WTC11 (cell line): Measurements from ENCODE around the gene PAPOLA. TPM values are rescaled to one million over a fixed set of nuclear protein-coding genes. Genes with fewer than 3 reads are reported as not detected.

Source experiments
- ATAC-seq: fragments of 200-7000 bp; cut with Tn5 transposase; 2 replicates; pipeline ENCODE4 v1.10.0; 2021; ENCODE audit warnings: mild to moderate bottlenecking, moderate library complexity
- CTCF ChIA-PET: fragments of 300-600 bp; sonication (Branson Sonifier 250); formaldehyde crosslinking; loops from one replicate; lab custom pipeline; 2021; ENCODE audit warnings: antibody characterized with exemption; lab: Charles Lee
- POLR2A ChIA-PET: fragments of 350-600 bp; sonication (Branson Sonifier 250); formaldehyde crosslinking; loops from one replicate; lab custom pipeline; 2021; ENCODE audit warnings: antibody characterized with exemption; lab: Charles Lee
- DNase-seq: peaks from one replicate; pipeline ENCODE4 v3.0.0; 2021; ENCODE audit warnings: low spot score
- H3K27ac Mint-ChIP-seq: 2 replicates; pipeline ENCODE4 v1.8.0; 2021; ENCODE audit warnings: mixed read lengths
- H3K27me3 Mint-ChIP-seq: 2 replicates; pipeline ENCODE4 v1.8.0; 2021; ENCODE audit warnings: low read depth, mild to moderate bottlenecking, moderate library complexity, mixed read lengths
- H3K36me3 Mint-ChIP-seq: 2 replicates; pipeline ENCODE4 v1.8.0; 2021; ENCODE audit warnings: mixed read lengths
- H3K4me1 Mint-ChIP-seq: 2 replicates; pipeline ENCODE4 v1.8.0; 2022; ENCODE audit warnings: mixed read lengths
- H3K4me3 Mint-ChIP-seq: 2 replicates; pipeline ENCODE4 v1.8.0; 2021; ENCODE audit warnings: mild to moderate bottlenecking, moderate library complexity, mixed read lengths
- H3K9me3 Mint-ChIP-seq: 2 replicates; pipeline ENCODE4 v1.8.0; 2021; ENCODE audit warnings: mixed read lengths
- ATF1 ChIP-seq: sonication (generic); formaldehyde crosslinking; IDR thresholded peaks from 2 replicates; pipeline ENCODE4 v1.8.1; 2023; ENCODE audit warnings: mild to moderate bottlenecking, moderate library complexity, missing genetic modification reagents
- GABPB1 ChIP-seq: sonication (generic); formaldehyde crosslinking; IDR thresholded peaks from 2 replicates; pipeline ENCODE4 v1.8.1; 2023; ENCODE audit warnings: mild to moderate bottlenecking, missing genetic modification reagents
- KAT7 ChIP-seq: sonication (generic); formaldehyde crosslinking; IDR thresholded peaks from 2 replicates; pipeline ENCODE4 v1.8.1; 2023; ENCODE audit warnings: missing genetic modification reagents, mild to moderate bottlenecking, borderline replicate concordance
- MXD4 ChIP-seq: fragments of 250-450 bp; sonication (Bioruptor Pico); IDR thresholded peaks from 2 replicates; pipeline ENCODE4 v1.8.0; 2021; ENCODE audit warnings: mild to moderate bottlenecking, moderate library complexity, borderline replicate concordance
- MYBL2 ChIP-seq: sonication (generic); formaldehyde crosslinking; IDR thresholded peaks from 2 replicates; pipeline ENCODE4 v1.8.1; 2023; ENCODE audit warnings: mild to moderate bottlenecking, moderate library complexity, missing genetic modification reagents
- OVOL2 ChIP-seq: fragments of 250-450 bp; sonication (Bioruptor Pico); IDR thresholded peaks from 2 replicates; pipeline ENCODE4 v1.9.0; 2021; ENCODE audit warnings: mild to moderate bottlenecking, borderline replicate concordance
- PRRX2 ChIP-seq: fragments of 250-450 bp; sonication (Bioruptor Pico); IDR thresholded peaks from 2 replicates; pipeline ENCODE4 v1.8.0; 2021; ENCODE audit warnings: mild to moderate bottlenecking
- RORB ChIP-seq: fragments of 250-450 bp; sonication (Bioruptor Pico); IDR thresholded peaks from 2 replicates; pipeline ENCODE4 v1.9.0; 2021; ENCODE audit warnings: mild to moderate bottlenecking
- TEAD4 ChIP-seq: sonication (generic); formaldehyde crosslinking; IDR thresholded peaks from 2 replicates; pipeline ENCODE4 v1.8.0; 2022; ENCODE audit warnings: mild to moderate bottlenecking, missing genetic modification reagents
- ZNF317 ChIP-seq: sonication (generic); formaldehyde crosslinking; IDR thresholded peaks from 2 replicates; pipeline ENCODE4 v1.8.1; 2023; ENCODE audit warnings: low read depth, mild to moderate bottlenecking, moderate library complexity, missing genetic modification reagents, borderline replicate concordance
- ZNF671 ChIP-seq: fragments of 250-450 bp; sonication (Bioruptor Pico); IDR thresholded peaks from 2 replicates; pipeline ENCODE4 v1.8.0; 2021; ENCODE audit warnings: mild to moderate bottlenecking
- total RNA-seq: library from RNA; stranded (reverse); gene quantifications from 3 replicates; pipeline ENCODE4 v1.2.3, GENCODE V29; 2021
- TF ChIP-seq, protein P1 (sequence below): sonication (generic); formaldehyde crosslinking; IDR thresholded peaks from 2 replicates; pipeline ENCODE4 v1.8.1; 2023; ENCODE audit warnings: mild to moderate bottlenecking, missing genetic modification reagents
- TF ChIP-seq, protein P2 (sequence below): sonication (generic); formaldehyde crosslinking; IDR thresholded peaks from 2 replicates; pipeline ENCODE4 v1.8.1; 2023; ENCODE audit warnings: mild to moderate bottlenecking, moderate library complexity, missing genetic modification reagents
- TF ChIP-seq, protein P3 (sequence below): fragments of 250-450 bp; sonication (Bioruptor Pico); conservative IDR thresholded peaks from 2 replicates; pipeline ENCODE4 v1.9.0; 2021; ENCODE audit warnings: mild to moderate bottlenecking
- TF ChIP-seq, protein P4 (sequence below): sonication (generic); formaldehyde crosslinking; IDR thresholded peaks from 2 replicates; pipeline ENCODE4 v1.8.0; 2022; ENCODE audit warnings: mild to moderate bottlenecking, missing genetic modification reagents
- TF ChIP-seq, protein P5 (sequence below): sonication (generic); formaldehyde crosslinking; IDR thresholded peaks from 2 replicates; pipeline ENCODE4 v1.8.0; 2022; ENCODE audit warnings: mild to moderate bottlenecking, missing genetic modification reagents
- TF ChIP-seq, protein P6 (sequence below): sonication (generic); formaldehyde crosslinking; IDR thresholded peaks from 2 replicates; pipeline ENCODE4 v1.8.0; 2023; ENCODE audit warnings: missing genetic modification reagents, mild to moderate bottlenecking, borderline replicate concordance
- TF ChIP-seq, protein P7 (sequence below): sonication (generic); formaldehyde crosslinking; IDR thresholded peaks from 2 replicates; pipeline ENCODE4 v1.8.1; 2023; ENCODE audit warnings: mild to moderate bottlenecking, missing genetic modification reagents
- TF ChIP-seq, protein P8 (sequence below): sonication (generic); formaldehyde crosslinking; IDR thresholded peaks from 2 replicates; pipeline ENCODE4 v1.8.1; 2022; ENCODE audit warnings: low read depth, missing genetic modification reagents, borderline replicate concordance

The PAPOLA gene
- total RNA-seq, 1 experiment from 2014 or later, result 210 TPM

DNA sequence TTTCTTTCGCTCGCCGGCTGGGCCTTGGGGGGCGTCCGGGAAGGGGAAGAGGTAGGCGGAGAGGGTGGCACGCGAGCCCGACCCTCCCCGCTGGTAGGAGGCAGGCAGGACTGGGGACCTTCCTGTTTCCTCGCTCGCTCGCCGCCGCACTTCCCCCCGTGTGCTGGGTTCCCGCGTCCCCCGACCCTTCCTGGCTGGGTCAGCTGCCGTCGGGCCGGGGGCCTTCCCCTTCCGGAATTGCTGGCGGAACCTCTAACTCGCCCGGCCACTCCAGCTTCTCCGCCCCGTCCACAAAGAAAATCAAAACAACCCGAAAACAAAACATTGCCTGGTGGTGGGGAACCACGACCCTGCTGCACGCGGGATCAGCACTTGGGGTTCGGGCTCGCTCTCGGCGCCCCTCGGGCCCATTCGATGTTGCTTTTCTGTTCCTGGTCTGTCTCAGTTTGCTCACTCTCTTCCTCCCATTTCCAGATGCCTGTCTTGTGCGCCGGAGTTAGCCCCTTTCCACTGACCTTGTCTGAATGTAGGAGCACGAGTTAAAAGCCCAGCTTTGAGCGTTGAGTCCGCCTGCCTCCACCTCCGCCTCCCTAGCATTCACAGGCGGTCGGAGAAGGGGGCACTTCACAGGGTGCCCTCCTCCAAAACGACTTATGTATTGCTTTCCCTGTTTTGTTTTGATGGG lies 581 bp downstream of the PAPOLA start (continued):
- TF ChIP-seq, protein P1, sequence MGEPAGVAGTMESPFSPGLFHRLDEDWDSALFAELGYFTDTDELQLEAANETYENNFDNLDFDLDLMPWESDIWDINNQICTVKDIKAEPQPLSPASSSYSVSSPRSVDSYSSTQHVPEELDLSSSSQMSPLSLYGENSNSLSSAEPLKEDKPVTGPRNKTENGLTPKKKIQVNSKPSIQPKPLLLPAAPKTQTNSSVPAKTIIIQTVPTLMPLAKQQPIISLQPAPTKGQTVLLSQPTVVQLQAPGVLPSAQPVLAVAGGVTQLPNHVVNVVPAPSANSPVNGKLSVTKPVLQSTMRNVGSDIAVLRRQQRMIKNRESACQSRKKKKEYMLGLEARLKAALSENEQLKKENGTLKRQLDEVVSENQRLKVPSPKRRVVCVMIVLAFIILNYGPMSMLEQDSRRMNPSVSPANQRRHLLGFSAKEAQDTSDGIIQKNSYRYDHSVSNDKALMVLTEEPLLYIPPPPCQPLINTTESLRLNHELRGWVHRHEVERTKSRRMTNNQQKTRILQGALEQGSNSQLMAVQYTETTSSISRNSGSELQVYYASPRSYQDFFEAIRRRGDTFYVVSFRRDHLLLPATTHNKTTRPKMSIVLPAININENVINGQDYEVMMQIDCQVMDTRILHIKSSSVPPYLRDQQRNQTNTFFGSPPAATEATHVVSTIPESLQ (CRISPR knock-in tag), result no peak
- no peak for TF ChIP-seq ZNF317
- TF ChIP-seq, protein P2, sequence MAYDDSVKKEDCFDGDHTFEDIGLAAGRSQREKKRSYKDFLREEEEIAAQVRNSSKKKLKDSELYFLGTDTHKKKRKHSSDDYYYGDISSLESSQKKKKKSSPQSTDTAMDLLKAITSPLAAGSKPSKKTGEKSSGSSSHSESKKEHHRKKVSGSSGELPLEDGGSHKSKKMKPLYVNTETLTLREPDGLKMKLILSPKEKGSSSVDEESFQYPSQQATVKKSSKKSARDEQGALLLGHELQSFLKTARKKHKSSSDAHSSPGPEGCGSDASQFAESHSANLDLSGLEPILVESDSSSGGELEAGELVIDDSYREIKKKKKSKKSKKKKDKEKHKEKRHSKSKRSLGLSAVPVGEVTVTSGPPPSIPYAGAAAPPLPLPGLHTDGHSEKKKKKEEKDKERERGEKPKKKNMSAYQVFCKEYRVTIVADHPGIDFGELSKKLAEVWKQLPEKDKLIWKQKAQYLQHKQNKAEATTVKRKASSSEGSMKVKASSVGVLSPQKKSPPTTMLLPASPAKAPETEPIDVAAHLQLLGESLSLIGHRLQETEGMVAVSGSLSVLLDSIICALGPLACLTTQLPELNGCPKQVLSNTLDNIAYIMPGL, result 0 out of 2 replicates have a peak, but pooled peaks have one; percentile 2
- TF ChIP-seq, protein P3, sequence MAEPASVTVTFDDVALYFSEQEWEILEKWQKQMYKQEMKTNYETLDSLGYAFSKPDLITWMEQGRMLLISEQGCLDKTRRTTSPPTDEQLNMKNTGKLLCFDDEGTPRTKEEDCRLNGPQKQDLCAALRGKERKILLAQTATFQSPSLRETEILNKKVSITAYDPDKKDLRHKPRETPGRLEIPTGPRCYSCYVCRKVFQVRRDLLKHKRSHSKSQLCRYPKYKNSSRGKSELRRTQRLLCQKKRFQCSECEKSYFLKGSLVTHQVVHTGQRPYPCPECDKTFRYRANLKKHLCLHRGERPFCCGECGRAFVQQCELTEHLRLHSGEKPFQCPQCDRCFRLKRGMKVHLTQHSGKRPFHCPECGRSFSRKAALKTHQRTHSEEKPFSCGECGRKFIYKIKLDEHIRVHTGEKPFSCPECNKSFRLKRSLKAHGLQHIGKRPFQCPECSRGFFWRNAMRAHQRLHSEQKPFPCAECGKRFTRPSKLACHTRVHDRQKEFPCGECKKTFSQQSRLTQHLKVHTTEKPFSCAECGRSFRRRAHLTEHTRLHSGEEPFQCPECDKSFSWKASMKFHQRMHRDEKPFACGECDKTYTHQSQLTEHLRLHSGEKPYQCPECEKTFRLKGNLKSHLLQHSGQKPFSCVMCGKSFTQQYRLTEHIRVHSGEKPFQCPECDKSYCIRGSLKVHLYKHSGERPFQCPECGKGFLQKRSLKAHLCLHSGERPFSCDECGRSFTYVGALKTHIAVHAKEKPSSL (CRISPR knock-in tag), result no peak
- TF ChIP-seq, protein P4, sequence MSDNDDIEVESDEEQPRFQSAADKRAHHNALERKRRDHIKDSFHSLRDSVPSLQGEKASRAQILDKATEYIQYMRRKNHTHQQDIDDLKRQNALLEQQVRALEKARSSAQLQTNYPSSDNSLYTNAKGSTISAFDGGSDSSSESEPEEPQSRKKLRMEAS (CRISPR knock-in tag), result no peak
- TF ChIP-seq, protein P5, sequence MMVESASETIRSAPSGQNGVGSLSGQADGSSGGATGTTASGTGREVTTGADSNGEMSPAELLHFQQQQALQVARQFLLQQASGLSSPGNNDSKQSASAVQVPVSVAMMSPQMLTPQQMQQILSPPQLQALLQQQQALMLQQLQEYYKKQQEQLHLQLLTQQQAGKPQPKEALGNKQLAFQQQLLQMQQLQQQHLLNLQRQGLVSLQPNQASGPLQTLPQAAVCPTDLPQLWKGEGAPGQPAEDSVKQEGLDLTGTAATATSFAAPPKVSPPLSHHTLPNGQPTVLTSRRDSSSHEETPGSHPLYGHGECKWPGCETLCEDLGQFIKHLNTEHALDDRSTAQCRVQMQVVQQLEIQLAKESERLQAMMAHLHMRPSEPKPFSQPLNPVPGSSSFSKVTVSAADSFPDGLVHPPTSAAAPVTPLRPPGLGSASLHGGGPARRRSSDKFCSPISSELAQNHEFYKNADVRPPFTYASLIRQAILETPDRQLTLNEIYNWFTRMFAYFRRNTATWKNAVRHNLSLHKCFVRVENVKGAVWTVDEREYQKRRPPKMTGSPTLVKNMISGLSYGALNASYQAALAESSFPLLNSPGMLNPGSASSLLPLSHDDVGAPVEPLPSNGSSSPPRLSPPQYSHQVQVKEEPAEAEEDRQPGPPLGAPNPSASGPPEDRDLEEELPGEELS (CRISPR knock-in tag), result 0 out of 2 replicates have a peak, but pooled peaks have one; percentile 14
- TF ChIP-seq ZNF671 (CRISPR knock-in tag), result no peak

DNA sequence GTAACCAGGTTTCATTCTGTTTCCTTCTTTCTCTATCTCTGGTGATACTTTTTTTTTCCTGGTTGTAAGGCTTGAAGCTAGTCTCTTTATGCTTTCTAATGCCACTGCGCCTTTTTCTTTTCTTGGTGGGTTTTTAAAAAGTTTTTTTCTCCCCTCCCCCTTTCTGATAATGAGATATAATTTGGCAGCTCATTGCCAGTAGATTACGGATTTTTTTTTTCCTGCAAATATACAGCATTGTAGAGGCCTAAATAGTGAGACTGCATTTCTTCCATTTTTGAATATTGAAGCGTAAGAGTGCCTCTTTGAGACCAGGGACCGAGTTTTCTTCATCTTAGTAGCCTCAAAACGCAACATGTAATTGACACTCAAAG lies 1.1 kb downstream of the PAPOLA start:
- DNase-seq (no peak), ATAC-seq (no peak)
- ChIA-PET CTCF (no interaction called here), POLR2A (no interaction called here)
- H3K36me3 Mint-ChIP-seq, result 0 out of 2 replicates have a peak, but pooled peaks cover 3% of the 10 kb centered on the region
- H3K9me3 Mint-ChIP-seq, result no peaks in the 10 kb centered on the region
- H3K4me3 Mint-ChIP-seq, result peak overlapping the region; percentile 97
- no peaks in the 10 kb centered on the region for H3K27me3 Mint-ChIP-seq
- H3K4me1 Mint-ChIP-seq, result peaks cover 37% of the 10 kb centered on the region
- H3K27ac Mint-ChIP-seq, result peak overlapping the region; percentile 97
- TF ChIP-seq ATF1 (CRISPR knock-in tag) (no peak), GABPB1 (CRISPR knock-in tag) (no peak), MXD4 (CRISPR knock-in tag) (no peak), TEAD4 (CRISPR knock-in tag) (no peak), PRRX2 (CRISPR knock-in tag) (no peak), OVOL2 (CRISPR knock-in tag) (no peak), MYBL2 (no peak), KAT7 (CRISPR knock-in tag) (no peak), RORB (no peak)
- TF ChIP-seq, protein P6, sequence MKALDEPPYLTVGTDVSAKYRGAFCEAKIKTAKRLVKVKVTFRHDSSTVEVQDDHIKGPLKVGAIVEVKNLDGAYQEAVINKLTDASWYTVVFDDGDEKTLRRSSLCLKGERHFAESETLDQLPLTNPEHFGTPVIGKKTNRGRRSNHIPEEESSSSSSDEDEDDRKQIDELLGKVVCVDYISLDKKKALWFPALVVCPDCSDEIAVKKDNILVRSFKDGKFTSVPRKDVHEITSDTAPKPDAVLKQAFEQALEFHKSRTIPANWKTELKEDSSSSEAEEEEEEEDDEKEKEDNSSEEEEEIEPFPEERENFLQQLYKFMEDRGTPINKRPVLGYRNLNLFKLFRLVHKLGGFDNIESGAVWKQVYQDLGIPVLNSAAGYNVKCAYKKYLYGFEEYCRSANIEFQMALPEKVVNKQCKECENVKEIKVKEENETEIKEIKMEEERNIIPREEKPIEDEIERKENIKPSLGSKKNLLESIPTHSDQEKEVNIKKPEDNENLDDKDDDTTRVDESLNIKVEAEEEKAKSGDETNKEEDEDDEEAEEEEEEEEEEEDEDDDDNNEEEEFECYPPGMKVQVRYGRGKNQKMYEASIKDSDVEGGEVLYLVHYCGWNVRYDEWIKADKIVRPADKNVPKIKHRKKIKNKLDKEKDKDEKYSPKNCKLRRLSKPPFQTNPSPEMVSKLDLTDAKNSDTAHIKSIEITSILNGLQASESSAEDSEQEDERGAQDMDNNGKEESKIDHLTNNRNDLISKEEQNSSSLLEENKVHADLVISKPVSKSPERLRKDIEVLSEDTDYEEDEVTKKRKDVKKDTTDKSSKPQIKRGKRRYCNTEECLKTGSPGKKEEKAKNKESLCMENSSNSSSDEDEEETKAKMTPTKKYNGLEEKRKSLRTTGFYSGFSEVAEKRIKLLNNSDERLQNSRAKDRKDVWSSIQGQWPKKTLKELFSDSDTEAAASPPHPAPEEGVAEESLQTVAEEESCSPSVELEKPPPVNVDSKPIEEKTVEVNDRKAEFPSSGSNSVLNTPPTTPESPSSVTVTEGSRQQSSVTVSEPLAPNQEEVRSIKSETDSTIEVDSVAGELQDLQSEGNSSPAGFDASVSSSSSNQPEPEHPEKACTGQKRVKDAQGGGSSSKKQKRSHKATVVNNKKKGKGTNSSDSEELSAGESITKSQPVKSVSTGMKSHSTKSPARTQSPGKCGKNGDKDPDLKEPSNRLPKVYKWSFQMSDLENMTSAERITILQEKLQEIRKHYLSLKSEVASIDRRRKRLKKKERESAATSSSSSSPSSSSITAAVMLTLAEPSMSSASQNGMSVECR (CRISPR knock-in tag), result no peak
- TF ChIP-seq, protein P7, sequence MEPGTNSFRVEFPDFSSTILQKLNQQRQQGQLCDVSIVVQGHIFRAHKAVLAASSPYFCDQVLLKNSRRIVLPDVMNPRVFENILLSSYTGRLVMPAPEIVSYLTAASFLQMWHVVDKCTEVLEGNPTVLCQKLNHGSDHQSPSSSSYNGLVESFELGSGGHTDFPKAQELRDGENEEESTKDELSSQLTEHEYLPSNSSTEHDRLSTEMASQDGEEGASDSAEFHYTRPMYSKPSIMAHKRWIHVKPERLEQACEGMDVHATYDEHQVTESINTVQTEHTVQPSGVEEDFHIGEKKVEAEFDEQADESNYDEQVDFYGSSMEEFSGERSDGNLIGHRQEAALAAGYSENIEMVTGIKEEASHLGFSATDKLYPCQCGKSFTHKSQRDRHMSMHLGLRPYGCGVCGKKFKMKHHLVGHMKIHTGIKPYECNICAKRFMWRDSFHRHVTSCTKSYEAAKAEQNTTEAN, result no peak
- TF ChIP-seq, protein P8, sequence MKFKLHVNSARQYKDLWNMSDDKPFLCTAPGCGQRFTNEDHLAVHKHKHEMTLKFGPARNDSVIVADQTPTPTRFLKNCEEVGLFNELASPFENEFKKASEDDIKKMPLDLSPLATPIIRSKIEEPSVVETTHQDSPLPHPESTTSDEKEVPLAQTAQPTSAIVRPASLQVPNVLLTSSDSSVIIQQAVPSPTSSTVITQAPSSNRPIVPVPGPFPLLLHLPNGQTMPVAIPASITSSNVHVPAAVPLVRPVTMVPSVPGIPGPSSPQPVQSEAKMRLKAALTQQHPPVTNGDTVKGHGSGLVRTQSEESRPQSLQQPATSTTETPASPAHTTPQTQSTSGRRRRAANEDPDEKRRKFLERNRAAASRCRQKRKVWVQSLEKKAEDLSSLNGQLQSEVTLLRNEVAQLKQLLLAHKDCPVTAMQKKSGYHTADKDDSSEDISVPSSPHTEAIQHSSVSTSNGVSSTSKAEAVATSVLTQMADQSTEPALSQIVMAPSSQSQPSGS (CRISPR knock-in tag), result no peak
